ENCODE results near the gene PODXL2.

- no peak for TF ChIP-seq AFF4 (CRISPR knock-in tag; IDR thresholded peaks at IDR 0.05; ENCODE audit: borderline replicate concordance)
- TF ChIP-seq FOXJ3 (CRISPR knock-in tag; IDR thresholded peaks at IDR 0.05; ENCODE audit: borderline replicate concordance) = no peak
- no peak for TF ChIP-seq E2F1 (CRISPR knock-in tag; IDR thresholded peaks at IDR 0.05)
- TF ChIP-seq CTCF (IDR thresholded peaks at IDR 0.05) = no peak
These were observed 78.9 kb downstream of the PODXL2 start for GRCh38 chr3:127707851-127708411.
